Left lung (tissue), 10 donors: ENCODE measurements around the gene YARS1. TPM values are rescaled to one million over a fixed set of nuclear protein-coding genes. Genes with fewer than 3 reads are reported as not detected.

ENCODE experiments used
- ATAC-seq: fragments of 200-7000 bp; cut with Tn5 transposase; one replicate; pipeline ENCODE4 v1.9.1; 2020; ENCODE audit warnings: moderate library complexity
- DNase-seq, 4 donors: peaks; one replicate each; pipeline ENCODE4 v3.0.0-alpha.2; 2013 to 2020
- H3K27ac ChIP-seq, 2 donors: fragments of 200-600 bp; sonication (generic) in 1 of 2; one replicate each; pipeline versions ENCODE4 v1.5.0 to v1.8.0; 2020 to 2021
- H3K27me3 ChIP-seq, 2 donors: fragments of 200-600 bp; sonication (generic) in 1 of 2; one replicate each; pipeline versions ENCODE4 v1.5.0 to v1.8.0; 2020 to 2021
- H3K36me3 ChIP-seq, 2 donors: fragments of 200-600 bp; sonication (generic) in 1 of 2; one replicate each; pipeline versions ENCODE4 v1.5.0 to v1.8.0; 2020 to 2021
- H3K4me1 ChIP-seq, 2 donors: fragments of 200-600 bp; one replicate each; pipeline ENCODE4 v1.8.0; 2021
- H3K4me3 ChIP-seq, 2 donors: fragments of 200-600 bp; sonication (generic) in 1 of 2; one replicate each; pipeline versions ENCODE4 v1.5.0 to v1.8.0; 2020 to 2021; ENCODE audit warnings: mild to moderate bottlenecking in 1 of 2
- H3K9me3 ChIP-seq, 2 donors: fragments of 200-600 bp; sonication (generic) in 1 of 2; one replicate each; pipeline versions ENCODE4 v1.5.0 to v1.8.0; 2020 to 2021
- intact Hi-C, 2 donors: fragments of 100-400 bp; cut with DNase I; formaldehyde crosslinking; loops; one replicate each; pipeline versions ENCODE4 v1.11.2 to v1.14.2; 2022
- polyA plus RNA-seq, 6 donors: library from polyadenylated mRNA; unstranded; fragments of 120-200 nt; gene quantifications; one replicate each; pipeline ENCODE4 v1.2.1, GENCODE V29; 2013; ENCODE audit not compliant: insufficient read length in 6 of 6
- total RNA-seq, 2 donors: library from RNA; stranded (reverse); fragmentation: NEBNext Ultra II Directional; extraction: Animal tissue kit (Norgen Biotek cat#: 25700); gene quantifications; one replicate each; pipeline ENCODE4 v1.2.1, GENCODE V29; 2021
- TF ChIP-seq, protein P1 (sequence below), 2 donors: fragments of 200-600 bp; sonication (generic) in 1 of 2; IDR thresholded peaks; one replicate each; pipeline versions ENCODE4 v1.5.0 to v1.8.0; 2021; ENCODE audit warnings: antibody characterized with exemption in 2 of 2
- donor health status: DM: no; HTN: yes; CAD: no.
- donor health status: DM: no; HTN: no; CAD: no.

YARS1 gene
- total and polyA plus RNA-seq, 8 donors: 68.8 to 126 (median 78.0) TPM

DNA sequence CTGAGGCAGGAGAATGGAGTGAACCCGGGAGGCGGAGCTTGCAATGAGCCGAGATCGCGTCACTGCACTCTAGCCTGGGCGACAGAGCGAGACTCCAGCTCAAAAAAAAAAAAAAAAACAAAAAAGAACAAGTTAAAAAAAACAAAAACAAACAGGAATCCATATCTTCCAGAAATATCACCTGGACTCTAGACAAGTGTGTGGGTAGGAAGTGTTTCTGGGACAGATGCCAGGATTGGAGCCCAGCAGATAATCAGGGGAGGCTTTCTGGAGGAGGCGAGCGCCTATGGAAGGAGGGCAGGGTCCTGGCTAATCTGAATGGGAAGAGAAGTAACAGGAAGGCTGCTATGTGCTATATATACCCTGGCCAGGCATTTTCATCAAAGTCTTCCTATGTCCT, 71.0 kb downstream of the YARS1 start:
- Histone ChIP-seq H3K9me3 (no peaks in the 10 kb centered on the region), H3K27me3 (peaks cover 0 to 22% of the 10 kb centered on the region in 2 donors), H3K4me1 (peaks cover 5 to 17% of the 10 kb centered on the region in 2 donors), H3K36me3 (no peaks in the 10 kb centered on the region), H3K4me3 (no peak overlapping the region), H3K27ac (no peak overlapping the region)
- intact Hi-C loops: no loop called here
- DNase-seq (peak in 1 of 4 donors; percentile 33), ATAC-seq (no peak)
- TF ChIP-seq, protein P1, sequence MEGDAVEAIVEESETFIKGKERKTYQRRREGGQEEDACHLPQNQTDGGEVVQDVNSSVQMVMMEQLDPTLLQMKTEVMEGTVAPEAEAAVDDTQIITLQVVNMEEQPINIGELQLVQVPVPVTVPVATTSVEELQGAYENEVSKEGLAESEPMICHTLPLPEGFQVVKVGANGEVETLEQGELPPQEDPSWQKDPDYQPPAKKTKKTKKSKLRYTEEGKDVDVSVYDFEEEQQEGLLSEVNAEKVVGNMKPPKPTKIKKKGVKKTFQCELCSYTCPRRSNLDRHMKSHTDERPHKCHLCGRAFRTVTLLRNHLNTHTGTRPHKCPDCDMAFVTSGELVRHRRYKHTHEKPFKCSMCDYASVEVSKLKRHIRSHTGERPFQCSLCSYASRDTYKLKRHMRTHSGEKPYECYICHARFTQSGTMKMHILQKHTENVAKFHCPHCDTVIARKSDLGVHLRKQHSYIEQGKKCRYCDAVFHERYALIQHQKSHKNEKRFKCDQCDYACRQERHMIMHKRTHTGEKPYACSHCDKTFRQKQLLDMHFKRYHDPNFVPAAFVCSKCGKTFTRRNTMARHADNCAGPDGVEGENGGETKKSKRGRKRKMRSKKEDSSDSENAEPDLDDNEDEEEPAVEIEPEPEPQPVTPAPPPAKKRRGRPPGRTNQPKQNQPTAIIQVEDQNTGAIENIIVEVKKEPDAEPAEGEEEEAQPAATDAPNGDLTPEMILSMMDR (IDR thresholded peaks at IDR 0.05): no peak

DNA sequence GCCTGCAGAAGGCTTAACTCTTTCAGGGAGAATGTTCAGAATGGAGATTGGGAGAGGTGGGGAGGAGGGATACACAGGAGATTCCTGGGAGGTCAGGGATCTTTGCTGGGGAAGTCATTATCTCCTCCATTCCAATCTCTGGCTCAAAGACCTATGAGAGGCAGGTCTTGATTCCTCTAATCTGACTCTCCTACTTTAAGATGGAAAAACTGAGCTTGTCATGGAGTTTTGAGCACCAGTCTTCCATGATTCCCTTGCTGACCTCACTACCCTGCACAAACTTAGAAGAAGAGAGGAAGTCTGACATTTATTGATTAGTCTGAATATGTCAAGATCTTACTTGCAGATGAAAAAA, 73.1 kb downstream of the YARS1 start:
- Histone ChIP-seq H3K27ac (no peak overlapping the region), H3K27me3 (peaks cover 0 to 30% of the 10 kb centered on the region in 2 donors), H3K4me3 (no peak overlapping the region), H3K4me1 (peaks cover 10 to 23% of the 10 kb centered on the region in 2 donors), H3K9me3 (no peaks in the 10 kb centered on the region), H3K36me3 (no peaks in the 10 kb centered on the region)
- ATAC-seq (no peak), DNase-seq (no peak)
- TF ChIP-seq, protein P1 (IDR thresholded peaks at IDR 0.05): no peak
- intact Hi-C loops: no loop called here

DNA sequence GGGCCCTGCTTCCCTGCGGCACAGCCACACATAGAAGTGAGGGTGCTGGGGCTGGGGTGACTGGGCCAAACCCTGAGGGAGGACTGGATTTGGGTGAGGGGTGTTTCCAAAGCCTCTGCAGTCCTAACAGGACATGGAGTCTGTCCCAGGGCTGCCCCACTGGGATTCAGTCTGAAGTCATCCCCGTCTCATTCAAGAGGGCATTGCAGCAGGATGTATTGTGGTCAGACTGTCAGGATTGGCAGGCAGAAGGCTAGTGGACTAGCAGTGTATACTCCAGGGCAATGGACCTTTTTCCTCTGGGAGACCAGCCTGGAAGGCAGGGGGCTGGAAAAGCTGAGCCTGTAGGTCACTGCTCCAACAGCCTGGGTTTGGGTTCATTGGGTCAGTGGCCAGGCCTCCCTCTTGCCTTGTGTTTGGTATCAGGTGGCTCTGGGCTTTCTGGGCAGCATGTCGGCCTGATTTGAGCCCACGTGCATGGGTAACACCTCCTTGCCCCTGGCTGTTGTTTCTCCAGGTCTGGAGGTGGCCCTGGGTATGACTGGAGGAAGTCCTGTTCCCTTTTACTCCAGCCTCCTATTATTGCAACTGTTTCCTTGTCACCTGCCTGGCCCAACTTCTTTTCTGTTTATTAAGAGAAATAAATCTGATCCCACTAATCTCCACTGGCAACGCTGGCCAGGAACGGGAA, 73.6 kb downstream of the YARS1 start:
- ATAC-seq: peak; percentile 6
- no peak for DNase-seq
- peak overlapping the region in 1 of 2 donors; percentile 83 for H3K27ac ChIP-seq
- no peaks in the 10 kb centered on the region for H3K36me3 ChIP-seq
- intact Hi-C loops: no loop called here
- TF ChIP-seq, protein P1 (IDR thresholded peaks at IDR 0.05): no peak
- peaks cover 10 to 23% of the 10 kb centered on the region in 2 donors for H3K4me1 ChIP-seq
- peak overlapping the region in 1 of 2 donors; percentile 65 for H3K4me3 ChIP-seq
- peaks cover 0 to 30% of the 10 kb centered on the region in 2 donors for H3K27me3 ChIP-seq
- no peaks in the 10 kb centered on the region for H3K9me3 ChIP-seq

DNA sequence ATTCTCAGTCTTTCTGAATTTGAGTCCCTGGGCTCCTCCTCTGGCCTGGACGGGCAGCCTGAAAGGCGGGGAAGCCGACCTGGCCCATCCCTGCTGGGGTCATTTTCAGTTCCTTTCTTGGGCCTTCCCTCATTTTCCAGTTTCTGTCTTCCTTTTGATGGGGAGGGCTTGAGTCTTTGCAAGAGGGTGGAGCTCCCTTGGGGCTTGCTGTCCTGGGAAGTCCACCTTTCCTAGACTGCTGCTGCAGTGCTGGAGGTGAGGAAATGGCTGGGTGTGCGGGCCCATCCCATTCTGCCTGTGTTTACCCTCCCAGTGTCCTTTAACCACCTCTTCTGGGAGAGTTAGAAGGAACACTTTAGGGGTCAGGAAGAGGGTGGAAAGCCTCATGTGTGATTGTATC, 74.2 kb downstream of the YARS1 start:
- H3K9me3 ChIP-seq: no peaks in the 10 kb centered on the region
- peak overlapping the region; percentile 58 to 65 for H3K4me3 ChIP-seq
- peaks cover 10 to 23% of the 10 kb centered on the region in 2 donors for H3K4me1 ChIP-seq
- intact Hi-C loops: no loop called here
- DNase-seq: no peak
- ATAC-seq: peak; percentile 58
- peak overlapping the region; percentile 81 to 83 for H3K27ac ChIP-seq
- no peaks in the 10 kb centered on the region for H3K36me3 ChIP-seq
- TF ChIP-seq, protein P1 (IDR thresholded peaks at IDR 0.05): no peak
- peaks cover 0 to 30% of the 10 kb centered on the region in 2 donors for H3K27me3 ChIP-seq

DNA sequence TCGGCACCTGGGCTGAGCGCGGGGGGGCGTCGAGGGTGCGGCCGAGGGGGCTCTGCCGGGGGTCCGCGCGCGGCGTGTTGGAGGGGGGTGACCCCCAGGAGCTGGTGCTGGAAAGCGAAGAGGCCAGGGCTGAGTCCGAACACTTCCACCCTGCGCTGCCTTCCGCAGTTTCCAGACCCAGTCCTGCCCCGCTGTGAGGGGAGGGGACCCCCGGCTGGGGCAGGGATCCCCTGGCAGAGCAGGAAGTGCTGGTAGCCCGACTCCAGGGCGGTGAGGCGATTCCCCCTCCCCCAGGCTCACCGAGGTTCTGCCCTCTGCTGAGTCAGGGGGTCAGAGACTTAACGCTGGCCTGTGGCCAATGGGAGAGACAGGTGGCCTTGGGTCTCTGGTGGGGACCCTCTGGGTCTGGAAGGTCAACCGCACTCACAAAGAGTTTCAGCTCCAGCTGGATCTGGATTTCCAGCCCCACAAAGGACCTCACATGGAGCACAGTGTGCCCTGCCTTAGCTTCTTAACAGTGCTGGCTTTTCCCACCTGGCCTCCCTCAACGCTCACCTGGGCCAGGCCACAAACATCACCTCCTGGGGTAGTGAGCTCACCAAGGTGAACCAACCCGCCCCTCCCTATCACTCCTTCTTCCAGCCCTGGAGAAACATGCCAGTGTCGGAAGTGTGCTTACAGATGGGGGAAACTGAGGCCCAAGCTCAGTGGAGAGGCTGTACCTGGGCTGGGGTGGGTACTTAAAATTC, 74.8 kb downstream of the YARS1 start:
- Histone ChIP-seq H3K27me3 (peaks cover 0 to 30% of the 10 kb centered on the region in 2 donors), H3K36me3 (no peaks in the 10 kb centered on the region), H3K4me1 (peaks cover 10 to 23% of the 10 kb centered on the region in 2 donors), H3K27ac (peak overlapping the region; percentile 81 to 83), H3K9me3 (no peaks in the 10 kb centered on the region), H3K4me3 (peak overlapping the region; percentile 58 to 65)
- intact Hi-C loops: no loop called here
- peak; percentile 63 for ATAC-seq
- no peak for DNase-seq
- TF ChIP-seq, protein P1 (IDR thresholded peaks at IDR 0.05): no peak
